ENCODE data around the gene HDAC11. TPM values are rescaled to one million over a fixed set of nuclear protein-coding genes. Genes with fewer than 3 reads are reported as not detected.

The HDAC11 gene
- total RNA-seq, 1 experiment from 2014 or later: 7.0 TPM

DNA sequence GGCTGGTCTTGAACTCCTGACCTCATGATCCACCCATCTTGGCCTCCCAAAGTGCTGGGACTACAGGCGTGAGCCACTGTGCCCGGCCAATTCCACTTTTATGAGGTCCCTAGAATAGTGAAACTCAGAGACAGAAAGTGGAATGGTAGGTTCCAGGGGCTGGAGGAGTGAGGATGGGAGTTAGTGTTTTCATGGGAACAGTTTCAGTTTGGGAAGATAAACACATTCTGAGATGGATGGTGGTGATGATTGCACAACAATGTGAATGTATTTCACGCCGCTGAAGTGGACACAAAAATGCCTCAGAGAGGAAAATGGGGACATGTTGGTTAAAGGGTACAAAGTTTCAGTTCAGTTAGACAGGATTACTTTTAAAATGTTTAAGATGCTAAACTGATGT is 22.5 kb upstream of the HDAC11 start:
- H2BK5ac ChIP-seq (ENCODE audit: insufficient read length, low read length): no peak overlapping the region
- TF ChIP-seq, protein P1, sequence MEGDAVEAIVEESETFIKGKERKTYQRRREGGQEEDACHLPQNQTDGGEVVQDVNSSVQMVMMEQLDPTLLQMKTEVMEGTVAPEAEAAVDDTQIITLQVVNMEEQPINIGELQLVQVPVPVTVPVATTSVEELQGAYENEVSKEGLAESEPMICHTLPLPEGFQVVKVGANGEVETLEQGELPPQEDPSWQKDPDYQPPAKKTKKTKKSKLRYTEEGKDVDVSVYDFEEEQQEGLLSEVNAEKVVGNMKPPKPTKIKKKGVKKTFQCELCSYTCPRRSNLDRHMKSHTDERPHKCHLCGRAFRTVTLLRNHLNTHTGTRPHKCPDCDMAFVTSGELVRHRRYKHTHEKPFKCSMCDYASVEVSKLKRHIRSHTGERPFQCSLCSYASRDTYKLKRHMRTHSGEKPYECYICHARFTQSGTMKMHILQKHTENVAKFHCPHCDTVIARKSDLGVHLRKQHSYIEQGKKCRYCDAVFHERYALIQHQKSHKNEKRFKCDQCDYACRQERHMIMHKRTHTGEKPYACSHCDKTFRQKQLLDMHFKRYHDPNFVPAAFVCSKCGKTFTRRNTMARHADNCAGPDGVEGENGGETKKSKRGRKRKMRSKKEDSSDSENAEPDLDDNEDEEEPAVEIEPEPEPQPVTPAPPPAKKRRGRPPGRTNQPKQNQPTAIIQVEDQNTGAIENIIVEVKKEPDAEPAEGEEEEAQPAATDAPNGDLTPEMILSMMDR (conservative IDR thresholded peaks at IDR 0.05): no peak
- H3T11ph ChIP-seq (ENCODE audit: low read length): no peak overlapping the region
- Mint-ChIP-seq H3K9me3 (no peaks in the 10 kb centered on the region; a peak in 1 of 5 replicates), H3K4me3 (no peak overlapping the region), H3K4me1 (peaks cover 7 to 12% of the 10 kb centered on the region in 2 experiments), H3K36me3 (ENCODE audit: insufficient read depth in 1 of 3, low read depth in 3 of 3) (no peaks in the 10 kb centered on the region), H3K27ac (no peak overlapping the region), H3K27me3 (ENCODE audit: low read depth) (peaks cover 28% of the 10 kb centered on the region)
- no peak overlapping the region for H3K18ac ChIP-seq (ENCODE audit: insufficient read length, low read depth, low read length)
- no peaks in the 10 kb centered on the region for H3K4me1 ChIP-seq (ENCODE audit: insufficient read depth, low read length)
- no peaks in the 10 kb centered on the region; the same call in 1 of the 2 replicates for H3K27me3 ChIP-seq (ENCODE audit: insufficient read depth, low read length)
- H2BK20ac ChIP-seq (ENCODE audit: low read depth, low read length, poor library complexity, severe bottlenecking): no peak overlapping the region
- no peak overlapping the region for H2BK120ac ChIP-seq (ENCODE audit: low read depth, low read length, poor library complexity, severe bottlenecking)
- no peak overlapping the region for H4K91ac ChIP-seq (ENCODE audit: insufficient read length, low read depth, low read length)
- H3K23me2 ChIP-seq (ENCODE audit: insufficient read length, low read depth, low read length, poor library complexity, severe bottlenecking): no peaks in the 10 kb centered on the region
- no peak overlapping the region for H3K9ac ChIP-seq (ENCODE audit: extremely low read depth, insufficient read length, low read length)
- H2AK5ac ChIP-seq (ENCODE audit: insufficient read length, low read length): no peak overlapping the region
- WGBS (ENCODE audit: extremely low coverage, insufficient read length, low lambda C conversion rate): no CpG with 5 or more reads among the region's 4 CpGs
- H2AFZ ChIP-seq (ENCODE audit: low read length): no peak overlapping the region
- no peak overlapping the region for H2BK15ac ChIP-seq (ENCODE audit: low read depth, low read length)
- H3K23ac ChIP-seq (ENCODE audit: insufficient read length, low read depth, low read length): no peak overlapping the region
- H3K14ac ChIP-seq (ENCODE audit: insufficient read depth, low read length): no peak overlapping the region
- H2BK12ac ChIP-seq (ENCODE audit: insufficient read length, low read depth, low read length): no peak overlapping the region
- H4K8ac ChIP-seq (replicated peaks; ENCODE audit: insufficient read length, low read depth, low read length): no peak overlapping the region
- H3K27ac ChIP-seq (ENCODE audit: insufficient read length, low read depth, low read length): no peak overlapping the region
- no peaks in the 10 kb centered on the region for H3K9me3 ChIP-seq (ENCODE audit: control insufficient read depth, low read depth, low read length)
- H4K20me1 ChIP-seq (ENCODE audit: control insufficient read depth, insufficient read depth, insufficient read length): no peaks in the 10 kb centered on the region
- no peaks in the 10 kb centered on the region for H3K79me1 ChIP-seq (ENCODE audit: insufficient read depth, low read depth, low read length, poor library complexity, severe bottlenecking)
- no peak for DNase-seq
- H3K79me2 ChIP-seq (ENCODE audit: insufficient read depth, low read length): no peaks in the 10 kb centered on the region
- H3K4me2 ChIP-seq (ENCODE audit: insufficient read depth, insufficient read length, low read length): no peak overlapping the region
- no peak overlapping the region for H3K56ac ChIP-seq (ENCODE audit: insufficient read length, low read depth, low read length)
- H4K5ac ChIP-seq (ENCODE audit: insufficient read length, low read depth, low read length): no peak overlapping the region
- no peak overlapping the region for H3K4ac ChIP-seq (ENCODE audit: low read depth, low read length)

Measured in H9 (cell line).